HG03060 (cell line): Measurements from ENCODE around the gene WWOX.
"Not testable (repeated sequence)": the region's sequence is repeated elsewhere in the genome, so short reads cannot be mapped to it uniquely, and the experiment has no call there.

ENCODE experiments used
- ATAC-seq: cut with Tn5 transposase; IDR thresholded peaks from one replicate; pipeline ENCODE4 v1.9.1; 2021; ENCODE audit warnings: low read depth, moderate number of reproducible peaks; ENCODE audit not compliant: unreplicated experiment

Gene WWOX

DNA sequence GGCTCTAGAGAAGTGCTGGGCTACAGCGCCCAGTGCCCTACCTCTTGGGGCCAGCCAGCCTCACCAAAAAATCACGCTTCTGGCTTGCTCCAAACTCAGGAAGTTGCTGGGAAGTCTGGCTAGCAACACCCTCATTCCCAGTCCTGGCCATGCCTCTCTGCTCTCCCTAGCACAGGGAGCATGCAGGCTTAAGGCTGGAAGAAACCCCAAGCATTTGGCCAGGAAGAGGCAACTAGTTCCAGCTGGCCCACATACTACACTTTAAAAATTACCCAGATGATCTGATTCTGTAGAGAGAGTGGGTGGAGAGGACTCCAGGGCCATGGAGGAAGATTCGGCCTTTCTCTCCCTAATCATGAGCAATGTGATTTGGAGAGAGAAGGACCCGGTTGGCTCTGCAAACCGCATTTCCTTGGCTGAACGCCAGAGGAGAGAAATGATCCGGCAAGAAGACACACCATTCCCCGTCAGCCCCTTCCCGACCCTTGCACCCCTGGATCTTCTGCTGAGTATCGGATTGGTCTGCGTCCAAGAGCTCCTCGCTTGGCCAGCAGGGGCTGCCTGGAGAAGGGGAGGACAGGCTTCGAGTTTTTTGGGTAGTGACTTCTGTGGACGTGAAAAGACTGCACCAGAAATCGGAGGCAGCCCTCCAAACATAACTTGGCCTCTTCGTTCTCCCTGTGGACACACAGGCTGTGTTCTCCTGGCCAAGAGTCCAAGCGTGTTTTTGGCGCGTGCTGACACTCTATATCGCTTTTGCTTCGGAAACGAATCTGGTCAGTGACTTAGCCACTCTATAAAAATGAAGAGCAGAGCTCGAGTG lies 406.3 kb downstream of the WWOX start:
- ATAC-seq = no peak

DNA sequence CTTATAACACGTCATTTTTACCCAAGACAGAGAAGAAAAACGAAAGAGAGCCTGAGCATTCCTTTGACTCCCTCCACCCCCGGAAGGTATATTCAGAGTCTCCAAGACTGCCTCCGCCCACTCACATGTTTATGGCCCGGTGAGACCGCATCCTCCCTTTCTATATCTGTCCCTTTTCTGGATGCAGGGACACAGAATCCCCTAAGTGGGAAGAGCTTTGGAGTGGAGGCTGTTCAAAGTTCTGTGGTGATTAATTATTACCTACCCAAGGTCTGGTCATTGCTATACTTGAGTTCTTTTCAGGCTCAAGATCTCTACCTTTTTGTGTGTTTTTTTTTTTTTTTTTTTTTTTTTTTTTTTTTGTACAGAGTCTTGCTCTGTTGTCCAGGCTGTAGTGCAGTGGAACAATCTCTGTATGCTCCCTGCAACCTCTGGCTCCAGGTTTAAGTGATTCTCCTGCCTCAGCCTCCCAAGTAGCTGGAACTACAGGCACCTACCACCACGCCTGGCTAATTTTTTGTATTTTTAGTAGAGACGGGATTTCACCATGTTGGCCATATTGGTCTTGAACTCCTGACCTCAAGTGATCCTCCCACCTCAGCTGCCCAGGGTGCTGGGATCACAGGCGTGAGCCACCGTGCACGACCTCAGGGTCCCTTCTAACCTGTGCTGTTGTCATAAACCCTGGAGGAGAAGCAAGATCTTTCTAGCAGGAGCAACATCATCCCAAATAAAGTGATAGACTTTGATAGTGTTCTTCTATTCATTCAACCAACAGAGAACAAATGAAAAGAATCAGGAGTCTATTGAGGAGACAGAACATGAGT lies 407.1 kb downstream of the WWOX start:
- no peak for ATAC-seq

DNA sequence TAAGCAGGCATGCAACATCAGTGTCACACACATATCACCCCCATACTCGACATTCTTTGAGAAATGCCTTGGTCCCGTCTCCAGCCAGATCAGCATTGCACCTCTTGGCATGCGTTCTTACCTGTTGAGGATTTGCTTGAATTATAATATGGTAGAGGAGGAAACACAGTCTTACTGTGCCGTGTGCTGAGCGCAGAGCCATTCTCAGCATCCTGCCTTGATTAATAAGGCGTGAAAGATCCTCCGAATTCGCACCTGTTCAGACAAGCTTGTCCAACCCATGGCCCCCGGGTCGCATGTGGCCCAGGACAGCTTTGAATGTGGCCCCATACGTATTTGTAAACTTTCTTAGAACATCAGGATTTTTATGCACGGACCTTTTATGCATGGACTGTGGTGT lies 408.1 kb downstream of the WWOX start:
- no peak for ATAC-seq

DNA sequence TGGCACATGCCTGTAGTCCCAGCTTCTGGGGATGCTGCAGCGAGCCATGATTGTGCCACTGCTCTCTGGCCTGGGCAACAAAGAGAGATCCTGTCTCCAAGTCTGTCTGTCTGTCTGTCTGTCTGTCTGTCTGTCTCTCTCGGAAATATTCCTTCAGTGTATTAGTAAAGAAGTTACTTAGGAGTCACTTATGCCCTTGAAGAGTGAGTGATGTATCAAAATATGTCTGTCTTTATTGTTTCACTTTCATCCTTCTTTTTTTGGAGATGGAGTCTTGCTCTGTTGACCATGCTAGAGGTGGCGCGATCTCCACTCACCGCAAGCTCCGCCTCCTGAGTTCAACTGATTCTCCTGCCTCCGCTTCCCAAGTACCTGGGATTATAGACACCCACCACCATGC lies 410.5 kb downstream of the WWOX start:
- ATAC-seq = no peak

DNA sequence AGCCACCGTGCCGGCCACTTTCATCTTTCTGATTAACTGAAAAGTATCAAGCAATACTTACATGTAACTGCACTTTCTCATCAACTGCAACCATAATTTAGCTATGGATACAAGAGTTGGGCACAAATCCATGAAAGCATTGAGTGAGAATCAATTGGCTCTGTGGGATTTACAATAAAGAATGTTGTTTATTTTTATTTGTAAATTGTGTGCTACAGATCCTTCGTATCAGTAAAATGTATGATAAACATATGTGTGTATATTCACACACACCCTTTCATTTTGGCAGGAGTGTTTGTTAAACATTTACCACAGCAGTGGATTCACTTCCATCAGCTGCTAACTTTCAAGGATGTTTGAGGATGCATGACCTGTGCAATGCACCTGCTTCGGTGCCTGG lies 411.0 kb downstream of the WWOX start:
- ATAC-seq = no peak

DNA sequence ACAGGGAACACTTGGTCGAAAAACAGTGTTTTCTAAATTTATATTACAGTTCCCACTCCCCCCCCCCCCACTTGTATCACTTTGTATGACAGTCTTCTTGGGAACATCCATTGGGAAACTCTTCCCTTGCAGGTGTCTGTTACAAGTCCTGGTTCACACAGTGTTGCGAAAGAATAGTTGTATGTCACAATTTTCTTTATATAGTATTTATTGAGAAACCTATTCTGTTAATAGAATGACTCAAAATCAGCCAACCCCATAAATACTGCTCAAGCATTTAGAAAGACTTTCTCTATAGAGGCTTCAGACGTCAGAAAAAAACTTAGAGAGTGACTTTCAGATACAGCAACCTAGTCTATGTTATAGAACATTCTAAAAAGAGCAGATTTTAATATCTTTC lies 414.4 kb downstream of the WWOX start:
- no peak for ATAC-seq

DNA sequence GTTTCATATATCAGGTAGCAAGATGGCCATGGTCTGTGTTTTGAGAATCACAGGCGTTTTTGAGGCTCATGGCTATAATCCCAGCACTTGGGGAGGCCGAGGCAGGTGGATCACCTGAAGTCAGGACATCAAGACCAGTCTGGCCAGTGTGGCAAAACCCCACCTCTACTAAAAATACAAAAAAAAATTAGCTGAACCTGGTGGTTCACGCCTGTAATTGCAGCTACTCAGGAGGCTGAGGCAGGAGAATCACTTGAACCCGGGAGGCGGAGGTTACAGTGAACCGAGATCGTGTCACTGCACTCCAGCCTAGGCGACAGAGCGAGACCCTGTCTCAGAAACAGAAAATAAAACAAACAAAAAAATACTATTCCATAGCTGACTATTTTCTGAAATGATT lies 415.4 kb downstream of the WWOX start:
- not testable (repeated sequence) for ATAC-seq

DNA sequence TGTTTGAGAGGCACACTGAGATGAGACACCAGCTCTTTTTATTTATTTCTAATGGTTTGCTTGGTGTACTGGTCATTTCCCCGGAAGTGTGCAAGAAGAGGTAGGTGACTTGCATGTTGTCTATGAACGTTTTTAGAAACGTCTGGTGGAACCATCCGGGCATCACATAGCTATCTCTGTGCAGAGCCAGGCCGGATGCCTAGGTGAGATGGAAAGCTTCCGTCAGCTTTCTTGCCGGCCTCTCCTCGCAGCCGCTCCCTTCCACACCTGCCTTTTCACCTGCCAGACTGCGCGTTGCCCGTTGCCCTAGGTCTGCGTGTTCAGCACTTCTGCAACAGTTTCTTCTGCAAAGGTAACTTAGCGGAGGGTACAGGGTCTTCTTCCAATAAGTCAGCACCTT lies 416.0 kb downstream of the WWOX start:
- no peak for ATAC-seq

DNA sequence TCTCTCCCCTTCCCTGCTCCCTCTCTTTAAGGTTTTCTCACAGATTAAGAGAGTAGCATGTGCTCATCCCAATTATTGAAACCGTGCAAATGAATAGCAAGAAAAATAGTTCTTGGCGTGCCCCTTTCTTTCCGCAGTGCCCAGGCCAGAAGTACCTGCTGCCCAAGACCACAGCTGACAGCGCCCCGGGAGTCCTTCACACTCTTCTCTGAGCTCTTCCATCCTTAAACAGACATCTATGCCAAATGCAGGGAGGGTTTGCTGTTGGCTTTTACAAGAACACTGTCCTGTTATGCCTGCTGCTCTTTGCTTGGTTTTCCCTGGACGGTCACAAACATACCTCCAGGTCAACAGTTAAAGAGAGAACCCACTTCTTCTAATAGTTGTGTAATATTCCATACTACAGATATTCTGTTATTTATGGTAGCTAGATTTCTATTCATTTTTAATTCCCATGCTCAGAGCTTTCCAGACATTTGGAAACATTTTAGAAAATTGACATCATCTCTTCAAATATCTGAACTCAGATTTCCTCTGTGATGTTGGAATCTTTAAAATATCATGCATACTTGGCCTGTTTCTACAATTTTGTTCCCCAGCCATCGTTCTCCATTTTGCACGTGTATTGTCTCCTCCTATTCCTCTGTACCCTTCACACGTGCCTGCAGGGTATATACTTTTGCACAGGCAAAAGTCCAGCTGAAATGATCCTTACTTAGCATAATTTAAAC lies 416.7 kb downstream of the WWOX start:
- ATAC-seq = no peak

DNA sequence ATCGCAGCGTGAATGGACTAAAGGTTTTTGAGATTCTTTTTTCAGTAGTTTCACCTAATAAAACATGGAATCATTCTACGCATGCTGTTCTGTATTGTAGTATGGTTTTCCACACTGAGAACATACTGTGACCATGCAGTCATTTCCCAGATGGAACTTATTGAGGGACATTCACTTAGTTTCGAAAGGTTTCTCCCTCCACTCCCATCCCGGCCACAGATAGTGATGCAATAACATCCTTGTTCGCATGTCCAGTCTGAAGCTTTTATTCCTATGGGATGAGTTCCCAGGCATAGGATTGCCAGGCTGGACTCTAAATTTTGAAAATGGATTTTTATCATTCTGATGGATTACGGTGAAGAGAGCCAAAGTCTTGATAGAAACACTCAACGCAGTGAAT lies 420.4 kb downstream of the WWOX start:
- no peak for ATAC-seq

DNA sequence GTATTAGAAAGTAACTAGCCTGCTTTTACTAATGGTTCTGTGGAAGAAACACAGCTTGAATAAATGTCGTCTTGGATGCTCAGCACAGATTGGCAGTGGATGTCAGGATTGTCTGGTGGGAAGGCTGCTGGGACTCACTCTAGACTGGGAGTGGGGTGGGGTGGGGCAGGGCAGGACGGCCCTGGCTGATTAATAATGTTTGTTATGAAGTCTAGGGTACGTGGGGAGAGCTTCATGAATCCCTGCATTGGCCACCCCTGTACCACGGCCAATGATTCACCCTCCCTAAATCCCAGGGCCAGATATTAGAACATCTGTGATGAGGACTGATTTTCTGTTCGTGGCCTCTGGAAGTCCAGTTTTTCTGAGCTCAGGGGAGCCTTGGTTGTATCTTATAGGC lies 421.0 kb downstream of the WWOX start:
- no peak for ATAC-seq

DNA sequence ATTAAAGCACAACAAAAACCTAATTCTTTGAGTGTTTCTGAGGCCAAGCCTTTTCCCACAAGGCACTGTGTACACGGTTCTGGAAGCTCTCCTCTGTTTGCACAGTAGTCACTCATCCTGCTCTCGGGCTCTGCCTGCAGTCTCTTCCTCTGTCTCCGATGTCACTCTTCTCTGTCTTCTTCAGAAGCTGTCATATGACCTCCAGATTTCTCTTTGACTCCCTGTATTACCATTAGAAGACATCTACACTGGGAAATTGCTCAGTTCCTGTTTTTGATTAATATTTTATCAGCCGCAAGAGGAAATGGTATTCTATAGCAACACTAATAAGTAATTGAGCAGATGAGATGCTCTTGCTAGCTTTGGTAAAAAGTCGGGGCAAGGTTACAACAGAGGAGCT lies 422.9 kb downstream of the WWOX start:
- ATAC-seq = no peak

DNA sequence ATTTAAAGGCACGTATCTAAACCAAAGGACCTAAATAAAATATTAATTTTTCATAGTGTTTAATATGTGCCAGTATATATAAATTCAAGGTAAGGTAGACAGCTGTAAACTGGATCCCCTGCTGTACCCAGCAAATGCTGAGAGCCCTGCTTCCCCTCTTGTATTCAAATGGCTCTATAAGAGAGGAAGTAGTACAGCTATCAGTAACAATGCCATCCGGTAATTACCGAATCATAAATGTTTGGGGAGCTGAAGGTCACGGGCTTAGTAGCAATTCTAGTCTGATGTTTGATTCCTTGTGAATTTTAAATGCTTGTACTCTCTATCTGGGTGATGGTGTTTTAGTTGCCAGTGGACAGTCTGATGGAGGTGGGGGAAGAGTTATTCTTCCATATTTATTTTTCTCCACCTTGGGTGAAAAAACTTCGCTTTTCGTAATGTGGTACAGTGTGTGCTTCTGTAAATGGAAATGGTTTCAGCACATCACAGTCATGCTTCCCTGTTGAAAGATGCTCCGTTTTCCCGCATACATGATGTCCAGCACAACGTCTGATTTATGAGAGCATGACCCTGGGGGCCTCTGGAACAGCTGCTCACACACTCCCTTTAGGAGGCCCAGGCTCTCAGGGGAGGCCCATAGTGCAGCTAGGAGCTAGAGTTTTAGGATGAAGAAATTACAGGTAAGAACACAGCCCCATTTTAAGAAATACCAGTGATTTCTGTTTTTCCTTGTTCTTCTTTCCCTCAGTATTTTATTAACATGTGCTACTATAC lies 423.9 kb downstream of the WWOX start:
- no peak for ATAC-seq

DNA sequence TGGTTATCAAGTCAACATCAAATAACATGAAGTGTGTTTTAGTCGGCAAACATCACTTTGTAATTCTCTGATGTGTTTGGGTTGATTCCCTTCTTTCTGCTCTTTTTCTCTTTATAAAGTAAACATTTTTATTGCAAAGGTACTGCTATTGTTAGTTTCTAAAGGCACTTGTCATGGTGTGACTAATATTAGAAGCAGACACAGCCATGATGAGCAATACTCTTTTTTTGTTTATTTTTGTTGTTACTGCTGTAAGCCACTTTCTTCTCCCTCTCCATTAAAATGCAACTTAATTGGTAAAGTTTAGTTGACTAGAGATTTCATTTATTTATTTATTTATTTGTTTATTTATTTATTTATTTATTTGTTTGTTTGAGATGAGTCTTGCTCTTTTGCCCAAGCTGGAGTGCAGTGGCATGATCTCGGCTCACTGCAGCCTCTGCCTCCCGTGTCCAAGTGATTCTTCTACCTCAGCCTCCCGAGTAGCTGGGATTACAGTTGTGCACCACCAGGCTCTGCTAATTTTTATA lies 424.7 kb downstream of the WWOX start:
- ATAC-seq = no peak

DNA sequence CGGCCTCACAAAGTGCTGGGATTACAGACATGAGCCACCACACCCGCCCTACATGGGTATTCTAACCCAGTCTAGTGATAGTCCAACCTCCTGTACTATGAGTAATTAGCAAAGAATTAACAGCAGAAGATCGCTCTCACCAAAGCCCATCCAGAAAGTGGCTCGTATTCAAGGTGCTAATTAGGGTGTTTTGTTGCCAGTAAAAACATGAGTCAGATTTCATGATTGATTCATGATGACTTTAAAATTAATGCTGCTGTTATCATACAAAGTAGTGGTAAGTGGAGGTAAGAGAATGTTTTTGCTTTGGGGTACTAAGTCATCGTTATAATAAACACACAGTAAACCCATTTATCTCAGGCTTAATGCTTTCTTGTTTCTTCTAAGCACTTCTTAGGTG lies 428.8 kb downstream of the WWOX start:
- no peak for ATAC-seq

DNA sequence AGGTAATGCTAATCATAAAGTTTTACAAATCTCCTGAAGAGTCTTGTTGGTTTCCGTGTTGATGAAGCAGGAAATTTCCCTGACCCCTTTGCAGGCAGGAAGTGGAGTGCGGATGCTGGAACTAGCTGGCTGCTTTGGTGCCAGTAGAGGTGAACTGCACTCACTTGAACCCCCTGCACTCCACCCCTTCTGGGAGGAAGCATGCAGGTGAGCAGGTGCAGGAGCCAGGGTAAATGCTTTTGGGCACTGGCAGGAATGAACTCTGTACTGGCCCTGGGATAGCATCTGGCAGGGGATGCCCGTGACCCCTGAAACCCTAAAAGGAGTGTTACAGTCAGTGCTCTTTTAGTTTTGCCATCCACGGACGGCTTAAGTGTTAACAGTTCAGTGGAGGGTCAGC lies 430.4 kb downstream of the WWOX start:
- ATAC-seq = no peak

DNA sequence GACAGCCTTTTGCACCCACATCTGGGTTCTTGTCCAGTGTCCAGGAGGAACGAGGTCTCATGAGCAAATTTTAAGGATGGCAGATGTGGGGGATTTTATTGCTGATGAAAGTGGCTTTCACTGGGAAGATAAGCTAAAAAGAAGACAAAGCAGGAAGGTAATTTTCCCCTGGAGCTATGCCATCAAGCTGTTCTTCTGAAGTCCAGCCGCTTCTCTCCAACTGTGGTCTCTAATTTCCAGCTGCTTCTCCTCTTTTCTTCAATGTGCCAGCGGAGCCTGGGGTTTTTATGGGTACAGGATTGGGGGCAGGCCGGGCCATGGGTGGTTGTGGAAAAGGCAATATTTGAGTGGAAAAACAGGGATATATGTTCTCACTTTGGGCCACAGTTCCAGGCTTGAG lies 430.8 kb downstream of the WWOX start:
- ATAC-seq = no peak

DNA sequence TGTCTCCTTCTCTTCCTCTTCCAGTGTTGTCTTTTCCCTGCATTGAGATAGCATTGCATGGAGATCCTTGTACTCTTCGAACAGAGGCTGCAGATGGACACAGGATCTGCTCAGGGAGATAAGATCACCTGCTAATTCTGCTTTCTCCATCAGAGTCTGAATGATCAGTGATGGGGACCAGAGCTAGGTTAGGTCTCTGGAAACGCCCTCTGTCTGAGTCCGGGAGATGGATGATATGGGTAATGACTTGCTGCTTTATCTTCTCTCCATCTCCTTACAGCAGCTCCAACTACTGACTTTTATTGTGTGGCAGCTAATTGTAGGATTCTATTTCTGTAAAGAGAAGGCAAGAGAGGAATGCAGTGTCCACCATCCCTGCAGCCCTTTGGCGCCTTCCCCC lies 435.6 kb downstream of the WWOX start:
- no peak for ATAC-seq

DNA sequence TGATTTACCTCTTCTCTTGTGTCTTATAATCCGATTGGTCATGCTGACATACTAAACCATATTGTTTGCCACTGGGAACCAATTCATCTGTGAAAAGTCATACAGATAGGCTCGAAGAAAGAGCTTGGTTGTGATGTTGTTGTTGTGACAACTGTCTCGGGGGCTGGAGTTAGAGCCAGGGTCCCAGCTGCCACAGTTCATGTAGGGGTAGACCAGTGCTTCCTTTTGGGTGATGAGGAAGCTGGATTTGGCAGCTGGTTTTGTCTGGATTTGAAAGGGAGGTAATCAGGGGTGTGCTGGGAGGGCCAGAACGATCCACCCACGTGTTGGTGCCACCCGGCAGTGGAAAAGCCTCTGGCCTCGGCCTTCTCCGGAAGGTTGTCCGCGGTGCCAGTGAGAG lies 438.1 kb downstream of the WWOX start:
- ATAC-seq = no peak

DNA sequence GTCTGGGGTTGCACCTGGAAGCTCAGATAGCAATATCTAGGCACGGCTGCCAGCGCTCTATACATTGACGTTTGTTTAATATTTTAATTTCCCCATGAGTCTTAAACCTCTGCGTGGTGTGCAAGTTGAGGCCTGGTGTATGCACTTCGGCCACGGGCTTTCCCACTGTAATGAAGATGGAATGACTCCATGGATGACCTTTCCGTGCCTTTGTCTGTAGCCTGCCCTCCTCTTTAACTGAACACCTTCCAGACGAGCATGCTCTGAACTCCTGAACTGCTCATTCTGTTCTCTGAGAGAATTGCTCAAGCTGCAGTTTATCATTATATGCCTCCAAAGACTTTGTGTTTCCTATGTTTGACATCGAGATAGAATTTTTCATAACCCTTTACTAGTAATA lies 438.8 kb downstream of the WWOX start:
- no peak for ATAC-seq
